Lower leg skin (tissue), 3 donors: Measurements from ENCODE around the gene POMT1.

Source experiments
- CTCF ChIP-seq, 3 donors: fragments of 450-650 bp; IDR thresholded peaks; one replicate each; pipeline ENCODE4 v1.5.1; 2016; ENCODE audit warnings: antibody characterized with exemption in 3 of 3, mild to moderate bottlenecking in 3 of 3, moderate library complexity in 2 of 3
- POLR2A ChIP-seq, 2 donors: fragments of 450-650 bp; IDR thresholded peaks; one replicate each; pipeline ENCODE4 v1.6.1; 2016 to 2017; ENCODE audit warnings: antibody characterized with exemption in 2 of 2, mild to moderate bottlenecking in 1 of 2, moderate library complexity in 1 of 2

GRCh38 chr9:131521822-131522221, 19.1 kb downstream of the POMT1 start:
- TF ChIP-seq POLR2A (IDR thresholded peaks at IDR 0.05) (no peak), CTCF (IDR thresholded peaks at IDR 0.05) (no peak)
